Measurements from ENCODE around the gene AEBP1. TPM values are rescaled to one million over a fixed set of nuclear protein-coding genes. Genes with fewer than 3 reads are reported as not detected.

AEBP1 gene
- total RNA-seq, 2 donors from 2014 or later: 40.4 to 219 TPM

GRCh38 chr7:44139311-44140010, 35.3 kb downstream of the AEBP1 start:
- Histone ChIP-seq H3K4me3 (no peak overlapping the region), H3K4me1 (replicated peaks) (no peaks in the 10 kb centered on the region), H3K36me3 (no peaks in the 10 kb centered on the region), H3K9me3 (no peaks in the 10 kb centered on the region), H3K27ac (no peak overlapping the region), H3K27me3 (replicated peaks; ENCODE audit: insufficient read depth) (no peaks in the 10 kb centered on the region)
- TF ChIP-seq CTCF (IDR thresholded peaks at IDR 0.05): no peak
- TF ChIP-seq POLR2AphosphoS5 (IDR thresholded peaks at IDR 0.05): no peak
- no peak for TF ChIP-seq POLR2A (IDR thresholded peaks at IDR 0.05)
- DNase-seq (ENCODE audit: low spot score): no peak
- WGBS: 95% methylated on average over 13 of the region's 14 CpGs
- intact Hi-C loops (cut with DNase I): no loop called here

GRCh38 chr7:44140341-44140740, 36.2 kb downstream of the AEBP1 start:
- Histone ChIP-seq H3K27me3 (replicated peaks; ENCODE audit: insufficient read depth) (no peaks in the 10 kb centered on the region), H3K9me3 (no peaks in the 10 kb centered on the region), H3K4me1 (replicated peaks) (no peaks in the 10 kb centered on the region), H3K27ac (no peak overlapping the region), H3K36me3 (no peaks in the 10 kb centered on the region), H3K4me3 (no peak overlapping the region)
- 90% methylated on average over 10 of the region's 10 CpGs for WGBS
- intact Hi-C loops (cut with DNase I): no loop called here
- TF ChIP-seq POLR2A (IDR thresholded peaks at IDR 0.05) (no peak), POLR2AphosphoS5 (IDR thresholded peaks at IDR 0.05) (no peak), CTCF (IDR thresholded peaks at IDR 0.05) (no peak)
- DNase-seq (ENCODE audit: low spot score): no peak

GRCh38 chr7:44141221-44141850, 37.2 kb downstream of the AEBP1 start, which contains the start of gene MYL7:
TSS of gene MYL7 (minus strand) at chr7:44141332. CDS start at chr7:44141305, 27 bp downstream.
- H3K9me3 ChIP-seq: no peaks in the 10 kb centered on the region
- WGBS: 79% methylated on average over 6 of the region's 6 CpGs
- no peak within 1 kb of the TSS for H3K4me3 ChIP-seq
- intact Hi-C loops (cut with DNase I): no loop called here
- H3K27me3 ChIP-seq (replicated peaks; ENCODE audit: insufficient read depth): no peaks in the 10 kb centered on the region
- no peak within 1 kb of the TSS for H3K27ac ChIP-seq
- H3K36me3 ChIP-seq: no peaks in the 10 kb centered on the region
- no peak for DNase-seq (ENCODE audit: low spot score)
- no peaks in the 10 kb centered on the region for H3K4me1 ChIP-seq (replicated peaks)
- TF ChIP-seq CTCF (IDR thresholded peaks at IDR 0.05) (no peak), POLR2AphosphoS5 (IDR thresholded peaks at IDR 0.05) (no peak), POLR2A (IDR thresholded peaks at IDR 0.05) (no peak)

GRCh38 chr7:44142028-44142427, 37.9 kb downstream of the AEBP1 start:
- intact Hi-C loops (cut with DNase I): no loop called here
- no peaks in the 10 kb centered on the region for H3K4me1 ChIP-seq (replicated peaks)
- DNase-seq (ENCODE audit: low spot score): no peak
- whole genome bisulfite sequencing: 89% methylated on average over 3 of the region's 4 CpGs
- no peaks in the 10 kb centered on the region for H3K27me3 ChIP-seq (replicated peaks; ENCODE audit: insufficient read depth)
- H3K9me3 ChIP-seq: no peaks in the 10 kb centered on the region
- no peak overlapping the region for H3K27ac ChIP-seq
- no peak overlapping the region for H3K4me3 ChIP-seq
- H3K36me3 ChIP-seq: no peaks in the 10 kb centered on the region
- TF ChIP-seq POLR2A (IDR thresholded peaks at IDR 0.05) (no peak), CTCF (IDR thresholded peaks at IDR 0.05) (no peak), POLR2AphosphoS5 (IDR thresholded peaks at IDR 0.05) (no peak)
